Erythroblast (primary cell): ENCODE data around the gene SLC19A1.
"Not testable (repeated sequence)": the region's sequence is repeated elsewhere in the genome, so short reads cannot be mapped to it uniquely, and the experiment has no call there.

Experiments
- DNase-seq, 2 experiments: peaks; one replicate each; lab custom pipeline; 2025; lab: John Stamatoyannopoulos, UW
- GATA1 ChIP-seq: IDR thresholded peaks from 2 replicates; pipeline ENCODE4 v1.6.1; 2011; ENCODE audit warnings: low read depth, mild to moderate bottlenecking, control low read depth, low read length, moderate library complexity
- POLR2A ChIP-seq: IDR thresholded peaks from 2 replicates; pipeline ENCODE4 v1.6.1; 2011; ENCODE audit warnings: mild to moderate bottlenecking, low read length

The SLC19A1 gene

DNA sequence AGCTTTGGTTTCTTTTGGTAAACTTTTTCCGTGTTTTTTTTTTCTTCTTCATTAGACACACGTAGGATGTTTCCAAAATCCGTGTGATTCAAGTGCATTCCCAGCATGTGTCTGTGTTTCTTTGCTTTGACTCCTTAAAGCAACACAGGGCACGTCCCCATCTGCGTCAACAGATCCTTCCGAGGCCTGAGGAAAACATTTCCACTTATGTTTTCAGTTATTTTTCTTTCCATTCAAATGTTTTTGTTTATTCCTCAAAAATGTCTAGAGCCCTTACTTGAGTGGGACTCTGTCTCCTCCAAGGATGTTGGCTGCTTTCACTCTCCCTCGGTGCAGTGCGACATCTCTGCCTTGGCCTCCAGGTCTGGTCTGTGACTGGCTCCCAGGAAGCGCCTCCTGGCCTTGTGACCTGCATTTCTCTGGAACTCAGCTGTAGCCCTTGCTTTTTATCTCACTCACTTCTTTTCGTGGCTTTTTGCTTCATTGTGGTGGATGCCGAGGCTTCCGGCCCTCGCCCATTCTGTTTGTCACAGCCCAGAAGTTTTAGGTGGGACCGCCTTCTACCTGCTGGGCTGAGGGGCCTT is 31.3 kb upstream of the SLC19A1 start:
- TF ChIP-seq POLR2A (no peak), GATA1 (no peak)
- DNase-seq = no peak

DNA sequence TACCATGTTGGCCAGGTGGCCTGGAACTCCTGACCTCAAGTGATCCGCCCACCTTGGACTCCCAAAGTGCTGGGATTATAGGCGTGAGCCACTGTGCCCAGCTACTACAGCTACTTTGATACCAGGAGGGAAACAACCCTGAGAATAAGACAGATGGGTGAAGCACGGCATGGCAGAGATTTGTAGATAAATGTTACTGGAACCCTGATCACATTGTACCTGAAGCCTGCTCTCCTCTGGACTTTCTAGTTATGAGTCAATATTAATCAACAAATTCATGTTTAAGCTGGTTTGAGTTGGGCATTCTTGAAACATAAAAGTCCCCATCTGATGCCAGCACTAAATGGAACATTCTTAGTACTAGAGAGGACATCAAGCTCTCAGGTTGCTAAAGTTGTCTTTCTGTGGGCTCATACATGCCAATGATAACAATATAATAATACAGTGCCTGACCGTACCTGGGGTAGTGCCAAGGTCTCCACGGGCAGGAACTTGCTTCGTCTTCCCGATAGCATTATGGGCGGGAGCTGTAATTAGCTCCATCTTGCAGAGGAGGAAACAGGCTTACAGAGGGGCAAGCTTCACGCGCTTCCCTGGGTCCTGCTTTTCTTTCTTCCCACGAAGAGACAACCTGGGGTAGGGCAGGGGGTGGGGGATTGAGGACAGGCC is 30.7 kb upstream of the SLC19A1 start:
- TF ChIP-seq GATA1 (no peak), POLR2A (no peak)

DNA sequence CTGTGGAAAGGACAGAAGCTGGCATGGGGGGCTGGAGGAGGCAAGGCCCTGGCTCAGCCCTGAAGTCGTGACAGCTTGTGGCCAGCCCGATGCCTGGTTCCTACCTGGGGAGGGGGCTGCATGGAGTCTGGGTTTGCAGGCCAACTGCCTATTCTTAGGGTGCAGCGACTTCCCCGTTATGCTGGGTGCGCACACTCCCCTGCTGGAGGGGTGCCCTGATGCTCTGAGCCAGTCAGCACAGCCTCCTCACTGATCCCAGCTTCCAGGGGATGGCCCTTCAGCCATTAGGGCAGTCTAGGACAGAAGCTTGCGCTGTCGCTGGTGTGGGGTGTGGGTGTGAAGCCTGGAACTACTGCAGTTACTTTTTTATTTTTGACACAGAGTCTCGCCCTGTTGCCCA is 30.0 kb upstream of the SLC19A1 start:
- TF ChIP-seq GATA1 = no peak
- TF ChIP-seq POLR2A = no peak
- no peak for DNase-seq

More for the DNA sequence above, 30.7 kb upstream of the SLC19A1 start:
- DNase-seq = no peak

DNA sequence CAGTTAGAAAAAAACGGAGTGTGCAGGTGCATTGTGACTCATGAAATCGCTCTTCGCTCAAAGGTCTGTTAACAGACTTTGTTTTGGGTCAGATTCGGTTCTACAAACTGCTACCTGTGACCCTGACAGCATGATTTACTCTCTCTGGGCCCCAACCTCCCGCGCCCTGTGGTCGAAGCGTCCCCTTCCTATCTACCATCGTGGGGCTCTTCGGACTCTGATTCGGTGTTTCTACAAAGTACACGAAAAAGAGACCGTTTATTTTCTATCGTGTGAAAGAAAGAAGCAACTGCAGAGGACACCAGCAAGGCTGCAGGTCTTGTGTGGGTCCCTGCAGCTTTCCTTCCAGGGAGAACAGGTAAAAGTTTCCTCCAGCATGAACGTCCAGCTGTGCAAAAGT is 29.4 kb upstream of the SLC19A1 start:
- TF ChIP-seq GATA1 (no peak), POLR2A (no peak)
- DNase-seq = no peak

DNA sequence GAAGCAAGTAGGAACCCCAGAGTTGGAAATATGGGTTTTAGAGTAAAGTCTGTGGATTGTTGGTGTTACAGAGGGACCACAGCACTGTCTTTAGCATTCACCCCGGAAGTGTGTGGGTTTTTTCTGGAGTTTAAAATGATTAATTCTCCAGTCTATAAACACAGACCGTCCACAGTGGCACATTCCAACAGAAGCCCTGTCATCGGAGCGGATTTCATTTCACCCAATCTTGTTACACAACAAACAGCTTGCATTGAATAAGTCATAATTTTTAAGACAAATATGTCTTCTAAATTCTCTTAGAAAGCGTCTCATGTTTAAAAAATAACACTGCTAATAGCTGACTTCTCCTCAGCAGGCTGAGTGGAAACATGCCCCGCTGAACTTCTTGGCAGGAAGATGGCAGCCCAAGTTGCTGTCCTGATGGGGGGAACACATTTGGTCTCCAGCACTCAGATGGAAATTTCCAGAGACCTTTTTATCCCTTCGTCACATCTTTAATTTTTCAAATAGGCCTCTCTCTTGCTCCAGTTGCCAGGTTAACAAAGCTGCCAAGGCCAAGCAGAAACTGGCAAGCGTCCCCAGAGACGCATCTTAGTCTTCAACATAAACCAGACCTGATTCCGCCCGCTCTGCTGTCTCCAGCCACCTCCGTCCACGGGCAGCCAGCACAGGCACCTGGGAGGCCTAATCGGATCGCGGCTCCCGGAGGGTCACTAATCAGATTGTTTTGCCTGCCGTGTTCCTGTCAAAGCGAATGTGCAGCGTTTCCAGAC is 28.8 kb upstream of the SLC19A1 start:
- TF ChIP-seq POLR2A (no peak), GATA1 (no peak)
- no peak for DNase-seq

DNA sequence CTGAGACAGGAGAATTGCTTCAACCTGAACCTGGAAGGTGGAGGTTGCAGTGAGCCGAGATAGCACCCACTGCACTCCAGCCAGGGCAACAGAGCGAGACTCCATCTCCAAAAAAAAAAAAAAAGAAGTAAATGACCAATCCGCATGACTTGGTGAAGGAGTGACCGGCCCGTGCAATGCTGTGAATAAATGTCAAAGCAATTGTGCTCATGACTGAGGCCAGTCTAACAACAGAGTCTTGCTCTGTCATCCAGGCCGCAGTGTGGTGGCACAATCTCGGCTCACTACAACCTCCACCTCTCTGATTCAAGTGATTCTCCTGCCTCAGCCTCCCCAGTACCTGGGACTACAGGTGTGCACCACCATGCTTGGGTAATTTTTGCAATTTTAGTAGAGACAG is 27.8 kb upstream of the SLC19A1 start:
- DNase-seq = no peak
- TF ChIP-seq GATA1 (no peak), POLR2A (no peak)

DNA sequence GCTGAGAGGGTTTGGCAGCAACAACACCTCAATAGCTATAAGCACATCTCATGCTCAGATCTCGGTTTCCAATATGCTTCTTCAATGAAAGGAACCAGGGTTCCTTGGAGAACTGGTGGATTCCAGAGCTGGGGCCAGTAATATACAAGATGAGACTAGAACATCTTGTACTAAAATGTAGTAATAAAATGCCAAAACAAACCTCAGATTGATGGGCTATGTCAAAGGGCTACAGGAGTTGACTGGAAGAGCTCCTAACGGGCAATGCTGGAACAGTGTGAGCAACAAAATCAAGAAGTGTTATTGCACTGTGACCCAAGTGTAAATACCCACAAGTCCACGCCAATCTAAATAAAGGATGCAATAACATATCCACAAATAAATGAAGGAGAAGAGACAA is 26.1 kb upstream of the SLC19A1 start:
- DNase-seq = no peak
- TF ChIP-seq GATA1 (no peak), POLR2A (no peak)

DNA sequence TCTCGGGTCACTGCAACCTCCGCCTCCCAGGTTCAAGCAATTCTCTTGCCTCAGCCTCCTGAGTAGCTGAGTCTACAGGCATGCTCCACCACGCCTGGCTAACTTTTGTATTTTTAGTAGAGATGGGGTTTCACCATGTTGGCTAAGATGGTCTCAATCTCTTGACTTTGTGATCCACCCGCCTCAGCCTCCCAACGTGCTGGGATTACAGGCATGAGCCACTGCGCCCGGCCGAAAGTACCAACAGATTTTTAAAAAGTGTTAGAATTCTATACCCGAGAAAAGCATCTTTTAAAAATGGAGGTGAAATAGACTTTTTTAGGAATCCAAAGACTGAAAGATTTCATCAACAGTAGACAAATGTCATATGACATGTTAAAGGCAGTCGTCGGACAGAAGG is 21.9 kb upstream of the SLC19A1 start:
- DNase-seq = not testable (repeated sequence)

DNA sequence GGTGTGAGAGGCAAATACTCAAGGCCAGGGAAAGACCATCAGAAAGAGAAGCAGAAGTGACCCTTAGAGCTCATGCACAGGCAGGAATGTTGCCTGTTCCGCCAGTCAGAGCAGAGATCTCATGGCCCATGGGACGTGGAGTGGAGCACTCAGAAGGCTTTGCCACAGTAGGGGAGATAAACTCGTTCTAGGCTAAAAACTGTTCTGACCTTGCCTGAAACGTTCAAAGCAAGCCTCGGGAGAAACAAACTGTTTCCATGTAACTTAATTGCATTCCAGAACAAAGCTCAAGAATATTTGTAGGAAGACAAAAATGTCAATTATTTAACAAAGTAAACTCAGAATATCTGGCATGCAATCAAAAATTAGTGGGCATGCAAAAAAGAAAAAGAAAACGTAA is 20.7 kb upstream of the SLC19A1 start:
- TF ChIP-seq GATA1 (no peak), POLR2A (no peak)
- DNase-seq = no peak

DNA sequence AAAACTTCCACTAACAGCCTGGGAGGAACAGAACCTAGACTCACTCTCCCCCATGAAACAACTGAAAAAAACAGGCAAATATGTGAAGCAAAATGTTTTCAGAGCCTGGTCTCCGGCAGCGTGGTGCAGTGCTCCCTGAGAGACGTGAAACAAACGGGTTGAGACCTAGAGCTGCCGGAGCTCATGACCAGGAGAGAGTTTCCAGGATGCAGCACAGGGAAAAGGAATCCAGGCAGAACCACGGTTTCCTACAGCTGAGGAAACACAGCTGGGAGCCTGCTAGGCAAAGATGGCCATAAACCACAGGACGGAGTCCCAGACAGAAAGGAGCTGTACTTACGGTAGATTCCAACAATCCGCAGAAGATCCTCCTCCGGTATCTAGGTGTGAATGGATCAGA is 20.2 kb upstream of the SLC19A1 start:
- TF ChIP-seq GATA1 (no peak), POLR2A (no peak)
- no peak for DNase-seq

DNA sequence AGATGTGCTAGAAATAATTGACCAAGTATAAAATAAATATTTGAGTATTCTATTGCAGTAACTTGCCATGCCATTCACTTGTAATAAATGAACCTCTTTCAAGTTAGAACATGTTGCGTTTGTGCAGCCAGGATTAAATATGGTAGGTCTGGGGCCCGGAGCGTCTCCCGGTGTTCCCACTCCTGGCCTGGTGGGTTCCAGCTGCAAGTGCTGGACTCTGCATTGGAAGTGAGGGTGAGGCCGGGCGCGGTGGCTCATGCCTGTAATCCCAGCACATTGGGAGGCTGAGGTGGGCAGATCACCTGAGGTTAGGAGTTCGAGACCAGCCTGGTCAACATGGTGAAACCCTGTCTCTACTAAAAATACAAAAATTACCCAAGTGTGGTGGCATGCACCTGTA is 19.0 kb upstream of the SLC19A1 start:
- not testable (repeated sequence) for DNase-seq

DNA sequence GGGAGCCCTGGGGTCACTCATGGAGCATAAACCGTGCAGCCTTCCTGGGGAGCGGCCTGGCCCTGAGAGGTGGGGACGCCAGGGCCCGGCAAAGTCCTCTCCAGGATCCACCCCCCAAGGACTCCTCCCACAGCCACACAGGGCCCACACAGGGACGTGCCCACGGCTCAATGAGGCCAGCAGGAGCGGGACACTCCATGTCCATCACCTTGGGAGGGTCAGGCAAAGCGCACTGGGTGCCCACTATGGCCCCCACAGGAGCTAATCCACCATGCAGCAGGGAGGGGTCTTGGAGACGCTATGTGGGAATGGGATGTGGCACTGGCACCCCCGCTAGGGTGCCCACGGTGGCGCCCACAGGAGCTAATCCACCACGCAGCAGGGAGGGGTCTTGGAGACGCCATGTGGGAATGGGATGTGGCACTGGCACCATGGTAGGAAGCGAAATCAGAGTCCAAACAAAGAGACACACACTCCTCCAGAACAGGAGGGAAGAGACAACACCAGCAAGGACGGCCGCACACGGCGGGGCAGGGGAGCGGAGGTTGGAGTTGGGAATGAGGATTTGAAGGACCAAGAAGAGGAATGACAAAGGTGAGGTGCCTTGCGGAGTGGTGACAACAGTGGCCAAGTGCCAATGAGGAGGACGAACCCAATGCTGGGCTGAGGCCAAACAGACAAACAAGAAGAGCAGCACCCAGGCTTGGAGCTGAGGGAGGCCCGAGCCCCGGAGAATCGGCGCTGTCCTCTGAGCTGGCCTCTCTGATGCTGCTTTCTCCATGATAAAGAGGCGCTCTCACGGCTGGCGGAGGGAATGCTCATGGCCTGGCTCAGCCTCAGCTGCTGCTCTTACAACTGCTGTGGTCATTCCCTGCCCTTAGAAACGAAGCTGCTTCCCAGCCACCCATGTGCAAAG is 18.1 kb upstream of the SLC19A1 start:
- TF ChIP-seq GATA1 (no peak), POLR2A (no peak)
- DNase-seq = no peak

DNA sequence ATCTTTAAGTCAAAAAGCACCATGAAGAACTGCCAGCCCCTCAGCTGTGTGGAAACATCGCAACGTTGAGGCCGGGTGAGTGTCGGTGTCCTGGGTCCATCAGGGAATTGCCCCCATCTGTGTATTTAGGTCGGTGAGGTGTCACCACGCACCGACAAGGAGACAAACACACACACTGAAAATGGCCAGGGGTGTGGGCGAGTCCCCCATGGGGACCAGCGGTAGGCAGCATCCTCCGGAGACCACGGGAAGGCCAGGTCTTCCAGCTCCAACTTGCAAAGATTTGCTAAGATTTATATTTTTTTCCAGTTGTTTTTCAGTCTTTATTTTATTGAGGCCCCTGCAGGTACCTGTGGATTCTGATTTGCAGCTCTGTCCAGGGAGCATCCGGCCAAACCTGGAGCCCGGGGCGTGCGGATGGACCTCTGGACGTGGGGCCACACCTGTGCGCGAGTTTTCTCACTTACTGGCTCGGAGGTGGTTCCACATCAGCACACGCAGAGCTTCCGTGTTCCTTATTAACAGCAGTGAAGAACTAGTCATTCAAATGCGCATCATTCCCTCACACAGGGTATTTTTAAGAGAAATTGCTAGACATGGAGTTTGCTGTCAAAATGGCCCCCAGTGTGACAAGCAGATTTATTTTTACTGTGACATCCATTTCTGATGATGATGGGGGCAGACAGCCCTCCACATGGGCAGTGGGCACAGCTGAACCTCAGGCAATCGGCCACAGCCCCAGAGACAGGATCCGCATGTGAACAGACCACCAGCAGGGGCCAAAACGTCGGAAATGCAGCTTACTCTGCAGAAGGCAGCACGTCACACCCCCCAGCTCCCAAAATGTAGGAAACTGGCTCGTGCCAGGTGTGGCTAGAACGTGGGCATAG is 17.2 kb upstream of the SLC19A1 start:
- TF ChIP-seq POLR2A (no peak), GATA1 (no peak)
- no peak for DNase-seq
